Measurements from ENCODE around the gene MCM5. TPM values are rescaled to one million over a fixed set of nuclear protein-coding genes. Genes with fewer than 3 reads are reported as not detected.

MCM5 gene
- total and polyA plus RNA-seq, 8 donors: 34.9 to 83.4 (median 63.9) TPM

- Histone ChIP-seq H3K4me1 (peaks cover 7 to 38% of the 10 kb centered on the region in 2 donors), H3K36me3 (peaks cover 0 to 56% of the 10 kb centered on the region in 2 donors), H3K4me3 (no peak overlapping the region), H3K27ac (no peak overlapping the region), H3K27me3 (no peaks in the 10 kb centered on the region), H3K9me3 (no peaks in the 10 kb centered on the region)
- DNase-seq (peak in 1 of 4 donors; percentile 70), ATAC-seq (no peak)
- TF ChIP-seq CTCF (IDR thresholded peaks at IDR 0.05): no peak
- intact Hi-C loops (cut with DNase I): no loop called here
These were observed 3.4 kb downstream of the MCM5 start for GRCh38 chr22:35403356-35403755.

- peaks cover 7 to 45% of the 10 kb centered on the region in 2 donors for H3K4me1 ChIP-seq
- H3K36me3 ChIP-seq: peaks cover 0 to 64% of the 10 kb centered on the region in 2 donors
- no peak for TF ChIP-seq CTCF (IDR thresholded peaks at IDR 0.05)
- no peak for ATAC-seq
- H3K9me3 ChIP-seq: no peaks in the 10 kb centered on the region
- no peaks in the 10 kb centered on the region for H3K27me3 ChIP-seq
- no peak overlapping the region for H3K27ac ChIP-seq
- H3K4me3 ChIP-seq: no peak overlapping the region
- intact Hi-C loops (cut with DNase I): no loop called here
- DNase-seq: no peak
These were observed 4.2 kb downstream of the MCM5 start for GRCh38 chr22:35404176-35404575.

GRCh38 chr22:35406443-35406842, 6.5 kb downstream of the MCM5 start:
- peaks cover 0 to 87% of the 10 kb centered on the region in 2 donors for H3K36me3 ChIP-seq
- no peaks in the 10 kb centered on the region for H3K9me3 ChIP-seq
- intact Hi-C loops (cut with DNase I): no loop called here
- DNase-seq (peak in 1 of 4 donors; percentile 68), ATAC-seq (no peak)
- no peak overlapping the region for H3K27ac ChIP-seq
- no peaks in the 10 kb centered on the region for H3K27me3 ChIP-seq
- no peak overlapping the region for H3K4me3 ChIP-seq
- peaks cover 0 to 52% of the 10 kb centered on the region in 2 donors for H3K4me1 ChIP-seq
- no peak for TF ChIP-seq CTCF (IDR thresholded peaks at IDR 0.05)

GRCh38 chr22:35407362-35407761, 7.4 kb downstream of the MCM5 start:
- peaks cover 0 to 96% of the 10 kb centered on the region in 2 donors for H3K36me3 ChIP-seq
- H3K9me3 ChIP-seq: no peaks in the 10 kb centered on the region
- DNase-seq: peak in 1 of 4 donors; percentile 62
- H3K4me3 ChIP-seq: no peak overlapping the region
- no peak overlapping the region for H3K27ac ChIP-seq
- peak; percentile 10 for ATAC-seq
- TF ChIP-seq CTCF (IDR thresholded peaks at IDR 0.05): no peak
- no peaks in the 10 kb centered on the region for H3K27me3 ChIP-seq
- intact Hi-C loops (cut with DNase I): no loop called here
- H3K4me1 ChIP-seq: peaks cover 0 to 51% of the 10 kb centered on the region in 2 donors

GRCh38 chr22:35409783-35410662, 10.1 kb downstream of the MCM5 start:
- ATAC-seq: peak; percentile 80
- peaks cover 0 to 99% of the 10 kb centered on the region in 2 donors for H3K36me3 ChIP-seq
- peaks cover 0 to 44% of the 10 kb centered on the region in 2 donors for H3K4me1 ChIP-seq
- intact Hi-C loops (cut with DNase I): no loop called here
- H3K4me3 ChIP-seq: no peak overlapping the region
- DNase-seq: peak in 2 of 4 donors; percentile 76 to 85
- H3K27me3 ChIP-seq: no peaks in the 10 kb centered on the region
- TF ChIP-seq CTCF (IDR thresholded peaks at IDR 0.05): no peak
- H3K9me3 ChIP-seq: no peaks in the 10 kb centered on the region
- peak overlapping the region; percentile 42 to 82 for H3K27ac ChIP-seq

Measured in left lung (tissue), 10 donors.